Suprapubic skin (tissue), 4 donors: ENCODE measurements around the gene DDN. TPM values are rescaled to one million over a fixed set of nuclear protein-coding genes. Genes with fewer than 3 reads are reported as not detected.

Source experiments
- DNase-seq, 2 donors: peaks; one replicate each; pipeline ENCODE4 v3.0.0-alpha.2; 2019; ENCODE audit warnings: low spot score in 2 of 2
- H3K27ac ChIP-seq: fragments of 200-600 bp; sonication (generic); one replicate; pipeline ENCODE4 v1.5.1; 2019
- H3K27me3 ChIP-seq: fragments of 200-600 bp; sonication (generic); one replicate; pipeline ENCODE4 v1.5.1; 2019
- H3K36me3 ChIP-seq: fragments of 200-600 bp; sonication (generic); one replicate; pipeline ENCODE4 v1.5.1; 2019
- H3K4me1 ChIP-seq: fragments of 200-600 bp; sonication (generic); one replicate; pipeline ENCODE4 v1.5.1; 2019
- H3K4me3 ChIP-seq: fragments of 200-600 bp; sonication (generic); one replicate; pipeline ENCODE4 v1.5.1; 2019; ENCODE audit warnings: mild to moderate bottlenecking
- H3K9me3 ChIP-seq: fragments of 200-600 bp; sonication (generic); one replicate; pipeline ENCODE4 v1.5.1; 2019
- EP300 ChIP-seq: sonication (generic); formaldehyde crosslinking; IDR thresholded peaks from one replicate; pipeline ENCODE4 v1.6.1; 2017; ENCODE audit warnings: antibody characterized with exemption
- POLR2A ChIP-seq, 2 donors: fragments of 450-650 bp; IDR thresholded peaks; one replicate each; pipeline ENCODE4 v1.6.1; 2017; ENCODE audit warnings: antibody characterized with exemption in 2 of 2, mild to moderate bottlenecking in 2 of 2, moderate library complexity in 2 of 2
- POLR2AphosphoS5 ChIP-seq, 3 donors: sonication (generic); formaldehyde crosslinking; IDR thresholded peaks; one replicate each; pipeline ENCODE4 v1.6.1; 2017; ENCODE audit warnings: antibody characterized with exemption in 3 of 3
- WGBS: methylation state at CpG from one replicate; pipeline ENCODE4 v1.1.5; 2018; 5-methylcytosine and 5-hydroxymethylcytosine counted together
- total RNA-seq, 4 donors: library from RNA; depleted of rRNA; stranded (reverse); fragments of >200 nt; gene quantifications; one replicate each; pipeline ENCODE4 v1.1.0, GENCODE V29; 2016
- TF ChIP-seq, protein P1 (sequence below), 2 donors: fragments of 200-600 bp in 1 of 2; fragments of 450-650 bp in 1 of 2; sonication (generic) in 1 of 2; IDR thresholded peaks; one replicate each; pipeline ENCODE4 v1.5.1; 2016 to 2019; ENCODE audit warnings: antibody characterized with exemption in 2 of 2, mild to moderate bottlenecking in 1 of 2, moderate library complexity in 1 of 2

DDN gene
- total RNA-seq, 4 donors from 2014 or later = 0.23 to 0.45 (median 0.24) TPM; not detected in 1

- no peak overlapping the region for H3K27ac ChIP-seq
- WGBS = 81% methylated on average over 12 of the region's 12 CpGs
- no peaks in the 10 kb centered on the region for H3K9me3 ChIP-seq
- no peak overlapping the region for H3K4me3 ChIP-seq
- peaks cover 83% of the 10 kb centered on the region for H3K36me3 ChIP-seq
- DNase-seq = no peak
- H3K4me1 ChIP-seq = no peaks in the 10 kb centered on the region
- H3K27me3 ChIP-seq = no peaks in the 10 kb centered on the region
- no peak for TF ChIP-seq POLR2A (IDR thresholded peaks at IDR 0.05)
- TF ChIP-seq, protein P1, sequence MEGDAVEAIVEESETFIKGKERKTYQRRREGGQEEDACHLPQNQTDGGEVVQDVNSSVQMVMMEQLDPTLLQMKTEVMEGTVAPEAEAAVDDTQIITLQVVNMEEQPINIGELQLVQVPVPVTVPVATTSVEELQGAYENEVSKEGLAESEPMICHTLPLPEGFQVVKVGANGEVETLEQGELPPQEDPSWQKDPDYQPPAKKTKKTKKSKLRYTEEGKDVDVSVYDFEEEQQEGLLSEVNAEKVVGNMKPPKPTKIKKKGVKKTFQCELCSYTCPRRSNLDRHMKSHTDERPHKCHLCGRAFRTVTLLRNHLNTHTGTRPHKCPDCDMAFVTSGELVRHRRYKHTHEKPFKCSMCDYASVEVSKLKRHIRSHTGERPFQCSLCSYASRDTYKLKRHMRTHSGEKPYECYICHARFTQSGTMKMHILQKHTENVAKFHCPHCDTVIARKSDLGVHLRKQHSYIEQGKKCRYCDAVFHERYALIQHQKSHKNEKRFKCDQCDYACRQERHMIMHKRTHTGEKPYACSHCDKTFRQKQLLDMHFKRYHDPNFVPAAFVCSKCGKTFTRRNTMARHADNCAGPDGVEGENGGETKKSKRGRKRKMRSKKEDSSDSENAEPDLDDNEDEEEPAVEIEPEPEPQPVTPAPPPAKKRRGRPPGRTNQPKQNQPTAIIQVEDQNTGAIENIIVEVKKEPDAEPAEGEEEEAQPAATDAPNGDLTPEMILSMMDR (IDR thresholded peaks at IDR 0.05) = no peak
- TF ChIP-seq POLR2AphosphoS5 (IDR thresholded peaks at IDR 0.05) = no peak
- no peak for TF ChIP-seq EP300
Measured at GRCh38 chr12:49033611-49034285, 34.6 kb upstream of the DDN start.

DNA sequence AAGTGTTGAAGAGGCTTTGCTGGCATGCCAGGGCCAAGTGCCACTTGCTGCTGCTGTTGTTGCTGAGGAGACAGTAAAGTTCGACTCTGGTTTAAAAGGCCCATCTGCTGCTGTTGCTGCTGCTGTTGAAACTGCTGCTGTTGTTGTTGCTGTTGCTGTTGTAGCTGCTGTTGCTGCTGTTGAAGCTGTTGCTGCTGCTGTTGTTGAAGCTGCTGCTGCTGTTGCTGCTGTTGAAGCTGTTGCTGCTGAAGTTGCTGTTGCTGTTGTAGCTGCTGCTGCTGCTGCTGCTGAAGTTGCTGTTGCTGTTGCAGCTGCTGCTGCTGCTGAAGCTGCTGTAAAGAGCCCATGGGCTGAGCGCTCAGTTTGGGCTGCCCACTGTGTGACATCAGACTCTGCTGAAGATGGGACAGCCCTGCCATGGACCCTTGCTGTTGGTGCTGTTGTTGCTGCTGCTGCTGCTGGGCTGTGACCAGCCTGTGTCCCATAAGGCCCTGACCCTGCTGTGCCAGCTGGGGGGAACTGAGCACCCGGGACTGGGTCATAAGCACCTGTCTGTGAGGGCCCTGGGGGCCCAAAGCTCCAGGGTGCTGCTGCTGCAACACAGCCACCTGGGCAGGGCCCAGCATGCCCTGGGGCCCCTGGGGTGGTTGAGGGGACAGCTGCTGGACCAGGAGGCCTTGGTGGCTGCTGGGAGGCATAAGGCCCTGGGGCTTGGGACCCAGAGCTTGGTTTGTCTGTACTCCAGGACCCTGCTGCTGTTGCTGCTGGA, 33.7 kb upstream of the DDN start:
- no peaks in the 10 kb centered on the region for H3K4me1 ChIP-seq
- H3K27ac ChIP-seq = no peak overlapping the region
- H3K4me3 ChIP-seq = no peak overlapping the region
- DNase-seq = peak in 1 of 2 donors; percentile 52
- no peaks in the 10 kb centered on the region for H3K27me3 ChIP-seq
- 80% methylated on average over 3 of the region's 3 CpGs for WGBS
- no peaks in the 10 kb centered on the region for H3K9me3 ChIP-seq
- no peak for TF ChIP-seq EP300
- TF ChIP-seq, protein P1 (IDR thresholded peaks at IDR 0.05) = no peak
- H3K36me3 ChIP-seq = peaks cover 83% of the 10 kb centered on the region

DNA sequence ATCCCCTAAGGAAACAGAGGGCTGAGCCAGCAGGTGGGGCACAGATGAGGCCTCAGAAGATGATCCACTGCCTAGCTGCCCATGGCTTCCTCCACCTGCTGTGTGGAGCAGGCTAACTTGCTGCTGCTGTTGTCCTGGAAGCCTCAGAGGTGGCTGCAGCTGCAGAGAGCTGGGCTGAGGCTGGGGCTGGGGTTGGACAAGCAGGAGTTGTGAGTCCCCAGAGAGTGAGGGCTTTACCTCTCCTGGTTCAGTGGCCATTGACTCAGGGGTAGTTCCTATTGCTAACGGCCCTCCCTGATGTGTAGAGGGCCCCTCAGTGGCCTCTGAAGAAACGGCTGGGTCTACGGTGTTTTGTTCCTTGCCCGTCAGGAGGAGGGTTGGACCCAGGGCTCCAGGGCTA, 33.1 kb upstream of the DDN start:
- H3K9me3 ChIP-seq = no peaks in the 10 kb centered on the region
- DNase-seq = peak in 1 of 2 donors; percentile 56

GRCh38 chr12:49031573-49032161, 32.5 kb upstream of the DDN start:
- H3K27ac ChIP-seq = no peak overlapping the region
- no peaks in the 10 kb centered on the region for H3K27me3 ChIP-seq
- no peak overlapping the region for H3K4me3 ChIP-seq
- peaks cover 83% of the 10 kb centered on the region for H3K36me3 ChIP-seq
- WGBS = 89% methylated on average over 5 of the region's 8 CpGs
- no peaks in the 10 kb centered on the region for H3K4me1 ChIP-seq
- DNase-seq = peak; percentile 52 to 64
- H3K9me3 ChIP-seq = no peaks in the 10 kb centered on the region
- no peak for TF ChIP-seq POLR2AphosphoS5 (IDR thresholded peaks at IDR 0.05)

More for the DNA sequence above, 33.1 kb upstream of the DDN start:
- Histone ChIP-seq H3K27me3 (no peaks in the 10 kb centered on the region), H3K4me1 (no peaks in the 10 kb centered on the region), H3K27ac (no peak overlapping the region), H3K4me3 (no peak overlapping the region), H3K36me3 (peaks cover 83% of the 10 kb centered on the region)
- no peak for TF ChIP-seq POLR2AphosphoS5 (IDR thresholded peaks at IDR 0.05)
- TF ChIP-seq POLR2A (IDR thresholded peaks at IDR 0.05) = no peak
- no peak for TF ChIP-seq EP300
- TF ChIP-seq, protein P1 (IDR thresholded peaks at IDR 0.05) = no peak
- 77% methylated on average over 4 of the region's 4 CpGs for WGBS

GRCh38 chr12:49030714-49031572, 31.8 kb upstream of the DDN start:
- peaks cover 87% of the 10 kb centered on the region for H3K36me3 ChIP-seq
- 96% methylated on average over 18 of the region's 19 CpGs for whole genome bisulfite sequencing
- no peaks in the 10 kb centered on the region for H3K4me1 ChIP-seq

More at GRCh38 chr12:49030714-49031572, 31.8 kb upstream of the DDN start:
- H3K4me3 ChIP-seq = no peak overlapping the region
- H3K27ac ChIP-seq = no peak overlapping the region
- TF ChIP-seq POLR2AphosphoS5 (IDR thresholded peaks at IDR 0.05) = no peak
- TF ChIP-seq, protein P1 (IDR thresholded peaks at IDR 0.05) = no peak
- no peak for TF ChIP-seq EP300
- TF ChIP-seq POLR2A (IDR thresholded peaks at IDR 0.05) = no peak
- peak; percentile 56 to 62 for DNase-seq
- no peaks in the 10 kb centered on the region for H3K27me3 ChIP-seq
- H3K9me3 ChIP-seq = no peaks in the 10 kb centered on the region
